Bone marrow (tissue), 2 donors: ENCODE results near the gene TRH.
"Not testable (repeated sequence)": the region's sequence is repeated elsewhere in the genome, so short reads cannot be mapped to it uniquely, and the experiment has no call there.

Source experiments
- DNase-seq, 2 donors: peaks; one replicate each; lab custom pipeline; 2025; lab: John Stamatoyannopoulos, UW

TRH gene

DNA sequence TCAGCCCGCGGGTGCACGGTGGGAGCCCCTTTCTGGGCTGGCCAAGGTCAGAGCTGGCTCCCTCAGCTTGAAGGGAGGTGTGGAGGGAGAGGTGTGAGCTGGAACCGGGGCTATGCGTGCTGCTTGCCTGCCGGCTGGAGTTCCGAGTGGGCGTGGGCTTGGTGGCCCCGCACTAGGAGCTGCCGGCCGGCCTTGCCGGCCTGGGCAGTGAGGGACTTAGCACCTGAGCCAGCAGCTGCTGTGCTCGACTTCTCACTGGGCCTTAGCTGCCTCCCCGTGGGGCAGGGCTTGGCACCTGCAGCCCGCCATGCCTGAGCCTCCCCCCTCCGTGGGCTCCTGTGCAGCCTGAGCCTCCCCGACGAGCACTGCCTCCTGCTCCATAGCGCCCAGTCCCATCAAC lies 36.0 kb downstream of the TRH start:
- DNase-seq: no peak

DNA sequence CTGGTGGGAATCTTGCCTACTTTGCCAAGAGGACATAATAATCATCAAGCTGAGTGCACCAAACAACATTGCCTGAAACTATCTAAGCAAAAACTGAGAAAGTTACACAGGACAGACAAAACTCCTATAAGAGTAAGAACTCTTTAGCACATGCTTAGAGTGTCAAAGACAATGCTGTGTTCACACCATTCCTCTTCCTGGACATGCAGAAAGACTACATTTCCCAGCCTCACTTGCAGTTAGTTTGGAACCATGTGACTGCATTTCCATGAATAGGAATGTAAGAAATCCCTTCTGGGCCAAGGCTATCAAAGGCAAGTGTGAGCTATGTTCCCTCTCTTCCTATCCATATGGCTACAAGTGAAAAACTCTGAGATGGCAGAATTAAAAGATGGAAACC lies 37.6 kb downstream of the TRH start:
- DNase-seq: not testable (repeated sequence)

DNA sequence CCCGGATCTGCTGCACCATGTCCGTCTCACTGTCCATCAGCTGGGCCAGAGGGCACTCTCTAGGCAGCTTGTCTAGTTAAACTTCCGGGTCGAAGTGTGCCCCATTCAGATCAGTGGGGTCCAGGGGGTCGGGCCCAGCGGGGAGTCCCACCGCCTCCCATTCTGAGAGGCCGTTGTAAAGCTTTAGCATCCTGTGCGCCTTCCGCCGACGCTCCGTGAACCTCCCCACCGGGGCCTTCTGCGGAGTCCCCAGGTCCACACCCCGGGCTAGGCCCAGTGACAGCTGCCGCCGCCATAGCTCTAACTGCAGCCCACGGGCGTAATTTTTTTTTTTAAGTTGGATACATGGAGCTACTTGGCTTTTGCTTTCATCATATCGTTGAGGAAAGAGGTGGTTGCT lies 38.7 kb downstream of the TRH start:
- not testable (repeated sequence) for DNase-seq

DNA sequence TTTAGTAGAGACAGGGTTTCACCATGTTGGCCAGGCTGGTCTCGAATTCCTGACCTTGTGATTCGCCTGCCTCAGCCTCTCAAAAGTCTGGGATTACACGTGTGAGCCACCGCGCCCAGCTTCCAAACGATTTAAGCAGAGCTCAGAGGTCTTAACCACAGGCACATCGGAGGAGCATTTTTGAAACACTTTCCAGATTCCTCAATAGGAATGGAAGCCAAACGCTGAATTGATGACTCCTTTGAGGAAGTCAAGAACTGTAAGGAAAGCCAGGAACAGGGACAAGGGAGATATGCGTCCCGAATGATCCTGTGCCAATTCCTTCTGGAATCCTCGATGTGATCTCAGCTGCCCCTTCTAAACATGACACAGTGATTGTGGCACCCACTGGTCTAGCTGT lies 40.0 kb downstream of the TRH start:
- DNase-seq: no peak

DNA sequence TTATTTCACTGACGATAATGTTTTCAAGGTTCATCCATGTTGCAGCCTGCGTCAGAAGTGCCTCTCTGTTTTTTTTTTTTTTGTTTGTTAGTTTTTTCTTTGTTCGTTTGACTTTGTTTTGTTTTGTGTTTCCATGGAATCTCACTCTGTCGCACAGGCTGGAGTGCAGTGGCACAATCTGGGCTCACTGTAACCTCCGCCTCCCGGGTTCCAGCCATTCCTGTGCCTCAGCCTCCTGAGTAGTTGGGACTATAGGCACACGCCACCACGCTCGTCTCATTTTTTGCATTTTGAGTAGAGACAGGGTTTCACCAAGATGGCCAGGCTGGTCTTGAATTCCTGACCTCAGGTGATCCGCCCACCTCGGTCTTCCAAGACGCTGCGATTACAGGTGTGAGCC lies 43.1 kb downstream of the TRH start:
- not testable (repeated sequence) for DNase-seq

DNA sequence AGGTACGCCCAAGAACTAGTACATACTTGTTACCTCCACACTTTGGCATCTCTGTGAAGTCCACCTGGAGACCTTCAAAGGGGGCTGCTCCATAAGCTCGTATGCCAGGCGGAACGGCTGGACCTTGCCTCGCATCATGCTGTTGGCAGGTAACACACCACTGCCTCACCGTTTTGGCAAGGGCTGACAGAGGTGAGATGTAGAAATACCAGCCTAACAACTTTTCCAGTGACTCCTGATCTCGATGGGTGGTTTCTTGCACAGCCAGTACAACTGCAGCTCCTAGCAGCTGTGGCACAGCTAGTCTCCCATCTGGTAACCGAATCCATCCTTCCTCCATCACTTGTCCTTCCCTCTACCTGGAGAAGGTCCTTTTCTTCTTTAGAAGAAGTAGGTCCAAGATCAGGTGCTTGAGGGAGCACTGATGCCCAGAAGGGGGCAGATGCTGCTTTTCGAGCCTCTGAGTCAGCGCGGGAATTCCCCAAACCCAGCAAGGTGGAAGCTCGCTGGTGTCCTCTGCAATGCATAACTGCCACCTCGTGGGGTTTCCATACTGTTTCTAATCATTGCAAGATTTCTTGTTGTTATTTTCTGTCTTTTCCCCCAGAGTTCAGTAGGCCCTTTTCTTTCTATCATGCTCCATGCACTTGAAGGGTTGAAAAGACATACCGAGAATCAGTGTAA lies 51.8 kb downstream of the TRH start:
- DNase-seq: not testable (repeated sequence)

DNA sequence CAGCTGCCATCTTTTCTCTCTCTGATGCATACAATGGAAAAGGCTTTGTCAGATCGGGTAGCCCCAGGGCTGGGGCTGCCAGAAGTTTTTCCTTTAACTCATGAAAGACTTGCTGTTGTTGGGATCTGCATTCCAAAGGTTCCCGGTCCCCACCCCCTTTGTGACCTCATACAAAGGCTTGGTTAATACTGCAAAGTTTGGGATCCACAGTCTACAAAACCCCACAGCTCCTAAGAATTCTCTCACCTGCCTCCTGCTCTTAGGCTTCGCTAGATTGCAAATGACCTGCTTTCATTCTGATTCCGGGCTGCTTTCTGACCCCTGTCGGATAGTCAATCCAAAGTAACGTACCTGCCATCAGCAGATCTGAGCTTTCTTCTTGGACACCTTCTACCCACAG lies 52.9 kb downstream of the TRH start:
- not testable (repeated sequence) for DNase-seq
